SK-N-SH (cell line): ENCODE measurements around the gene UVRAG. TPM values are rescaled to one million over a fixed set of nuclear protein-coding genes. Genes with fewer than 3 reads are reported as not detected.

Source experiments
- CTCF ChIA-PET: fragments of 300-600, 350-600 bp; formaldehyde crosslinking; extraction: SDS; loops from one replicate; lab custom pipeline; 2021; lab: Yijun Ruan, JAX
- POLR2A ChIA-PET: fragments of 350-600 bp; sonication (Branson Sonifier 250); formaldehyde crosslinking; extraction: SDS; loops from one replicate; lab custom pipeline; 2020; ENCODE audit warnings: antibody characterized with exemption, inconsistent platforms; lab: Yijun Ruan, JAX
- DNase-seq: peaks from one replicate; pipeline ENCODE4 v3.0.0; 2012
- H2AFZ ChIP-seq: fragments of 200-600 bp; sonication (generic); 2 replicates; pipeline ENCODE4 v1.8.1; 2016; ENCODE audit warnings: antibody characterized with exemption, mild to moderate bottlenecking, low read depth
- H3F3A ChIP-seq: fragments of 200-600 bp; sonication (generic); replicated peaks from 2 replicates; pipeline ENCODE3; 2016; ENCODE audit warnings: antibody characterized with exemption, mild to moderate bottlenecking; ENCODE audit not compliant: insufficient read depth
- H3K27ac ChIP-seq, 2 experiments: fragments of 200-500 bp in 1 of 2; fragments of 200-600 bp in 1 of 2; sonication (Bioruptor generic) in 1 of 2; sonication (generic), shearing (Covaris generic) in 1 of 2; 2 replicates each; pipeline versions ENCODE4 v1.5.1 to v1.6.1; 2014 to 2016; ENCODE audit warnings: low read depth in 2 of 2, inconsistent platforms in 1 of 2, low read length in 1 of 2, mild to moderate bottlenecking in 1 of 2, mixed read lengths in 1 of 2
- H3K27me3 ChIP-seq: fragments of 200-600 bp; sonication (generic), shearing (Covaris generic); 2 replicates; pipeline ENCODE4 v1.6.1; 2016; ENCODE audit warnings: mixed run types; ENCODE audit not compliant: insufficient read depth
- H3K36me3 ChIP-seq, 2 experiments: fragments of 200-500 bp in 1 of 2; fragments of 200-600 bp in 1 of 2; sonication (Bioruptor generic) in 1 of 2; sonication (generic) in 1 of 2; replicated peaks in 1 of 2; 2 replicates each; pipeline versions ENCODE3 to v1.5.1; 2014 to 2016; ENCODE audit warnings: low read length in 1 of 2, mild to moderate bottlenecking in 1 of 2; ENCODE audit not compliant: insufficient read depth in 2 of 2, control insufficient read depth in 1 of 2
- H3K4me1 ChIP-seq, 2 experiments: fragments of 200-500 bp in 1 of 2; fragments of 200-600 bp in 1 of 2; sonication (Bioruptor generic) in 1 of 2; sonication (generic), shearing (Covaris generic) in 1 of 2; 2 replicates each; pipeline versions ENCODE4 v1.5.1 to v1.6.1; 2014 to 2016; ENCODE audit warnings: low read depth in 1 of 2, low read length in 1 of 2, mixed run types in 1 of 2; ENCODE audit not compliant: insufficient read depth in 2 of 2, control insufficient read depth in 1 of 2
- H3K4me2 ChIP-seq: fragments of 200-600 bp; sonication (generic), shearing (Covaris generic); 2 replicates; pipeline ENCODE4 v1.6.1; 2017; ENCODE audit warnings: mixed run types
- H3K4me3 ChIP-seq, 2 experiments: fragments of 200-500 bp in 1 of 2; fragments of 200-600 bp in 1 of 2; sonication (Bioruptor generic) in 1 of 2; sonication (generic), shearing (Covaris generic) in 1 of 2; 2 replicates each; pipeline versions ENCODE4 v1.5.1 to v1.8.1; 2014 to 2016; ENCODE audit warnings: low read depth in 2 of 2, inconsistent platforms in 1 of 2, low read length in 1 of 2, mild to moderate bottlenecking in 1 of 2, mixed read lengths in 1 of 2, moderate library complexity in 1 of 2
- H3K79me2 ChIP-seq: fragments of 200-600 bp; sonication (generic); 2 replicates; pipeline ENCODE4 v1.8.1; 2017; ENCODE audit warnings: mild to moderate bottlenecking; ENCODE audit not compliant: insufficient read depth
- H3K9ac ChIP-seq: fragments of 200-600 bp; sonication (generic); 2 replicates; pipeline ENCODE4 v1.6.1; 2017; ENCODE audit warnings: mixed run types
- H3K9me2 ChIP-seq: fragments of 200-600 bp; sonication (generic); 2 replicates; pipeline ENCODE4 v1.6.1; 2017; ENCODE audit warnings: mixed run types
- H3K9me3 ChIP-seq: fragments of 200-600 bp; sonication (generic); 2 replicates; pipeline ENCODE4 v1.6.1; 2017; ENCODE audit warnings: mixed run types, mild to moderate bottlenecking, moderate library complexity
- H4K20me1 ChIP-seq: fragments of 200-600 bp; sonication (generic); 2 replicates; pipeline ENCODE4 v1.6.1; 2017; ENCODE audit warnings: mild to moderate bottlenecking, mixed run types; ENCODE audit not compliant: insufficient read depth
- CHD2 ChIP-seq: fragments of 150-350 bp; IDR thresholded peaks from 2 replicates; pipeline ENCODE4 v1.6.1; 2018; ENCODE audit warnings: low read length; ENCODE audit not compliant: partially characterized antibody
- ELF1 ChIP-seq: IDR thresholded peaks from 2 replicates; pipeline ENCODE4 v1.4.0; 2012
- EP300 ChIP-seq, 2 experiments: IDR thresholded peaks; 2 replicates each; pipeline versions ENCODE4 v1.4.0 to v1.6.1; 2012; ENCODE audit warnings: borderline replicate concordance in 1 of 2, low read depth in 1 of 2, low read length in 1 of 2
- EZH2phosphoT487 ChIP-seq: fragments of 200-600 bp; sonication (generic); IDR thresholded peaks from 2 replicates; pipeline ENCODE4 v1.6.1; 2017; ENCODE audit warnings: low read depth, mixed run types, mild to moderate bottlenecking, antibody characterized with exemption, moderate library complexity, borderline replicate concordance
- FOXJ3 ChIP-seq: sonication (generic); formaldehyde crosslinking; IDR thresholded peaks from 2 replicates; pipeline ENCODE4 v1.5.1; 2020; ENCODE audit warnings: mild to moderate bottlenecking, missing genetic modification reagents
- FOXM1 ChIP-seq: IDR thresholded peaks from 2 replicates; pipeline ENCODE4 v1.4.0; 2012; ENCODE audit warnings: low read depth, mild to moderate bottlenecking
- GATA2 ChIP-seq: sonication (generic); formaldehyde crosslinking; IDR thresholded peaks from 2 replicates; pipeline ENCODE4 v1.5.0; 2020; ENCODE audit warnings: mild to moderate bottlenecking, missing genetic modification reagents
- JUND ChIP-seq: IDR thresholded peaks from 2 replicates; pipeline ENCODE4 v1.4.0; 2012
- MEF2A ChIP-seq: IDR thresholded peaks from 2 replicates; pipeline ENCODE4 v1.4.0; 2012; ENCODE audit warnings: low read depth, borderline replicate concordance
- NFIC ChIP-seq: IDR thresholded peaks from 2 replicates; pipeline ENCODE4 v1.4.0; 2012; ENCODE audit warnings: borderline replicate concordance
- NRF1 ChIP-seq: IDR thresholded peaks from 2 replicates; pipeline ENCODE4 v1.6.1; 2012; ENCODE audit warnings: low read depth, mild to moderate bottlenecking, low read length
- POLR2AphosphoS5 ChIP-seq: IDR thresholded peaks from 2 replicates; pipeline ENCODE4 v1.6.1; 2012; ENCODE audit warnings: low read depth, low read length
- RAD21 ChIP-seq: IDR thresholded peaks from 2 replicates; pipeline ENCODE4 v1.6.1; 2012; ENCODE audit warnings: mild to moderate bottlenecking, low read length
- RCOR1 ChIP-seq: fragments of 150-350 bp; IDR thresholded peaks from 2 replicates; pipeline ENCODE4 v1.6.1; 2017; ENCODE audit warnings: antibody characterized with exemption, low read length
- RFX5 ChIP-seq: IDR thresholded peaks from 2 replicates; pipeline ENCODE4 v1.6.1; 2012; ENCODE audit warnings: mild to moderate bottlenecking, improper control_type of control experiment, low read length
- RXRA ChIP-seq: IDR thresholded peaks from 2 replicates; pipeline ENCODE4 v1.4.0; 2012; ENCODE audit warnings: low read depth, mild to moderate bottlenecking, borderline replicate concordance
- SIN3A ChIP-seq: IDR thresholded peaks from 2 replicates; pipeline ENCODE4 v1.6.1; 2012; ENCODE audit warnings: low read depth, mild to moderate bottlenecking, low read length, moderate library complexity, borderline replicate concordance
- SMC3 ChIP-seq: IDR thresholded peaks from 2 replicates; pipeline ENCODE4 v1.6.1; 2012; ENCODE audit warnings: low read depth, low read length, improper control_type of control experiment
- TAF1 ChIP-seq: IDR thresholded peaks from 2 replicates; pipeline ENCODE4 v1.6.1; 2012; ENCODE audit warnings: low read depth, mild to moderate bottlenecking, low read length, moderate library complexity, borderline replicate concordance
- TCF12 ChIP-seq: IDR thresholded peaks from 2 replicates; pipeline ENCODE4 v1.4.0; 2012
- YY1 ChIP-seq: IDR thresholded peaks from 2 replicates; pipeline ENCODE4 v1.4.0; 2012; ENCODE audit warnings: low read depth, mild to moderate bottlenecking
- WGBS: methylation state at CpG from one replicate; pipeline ENCODE4 v1.1.6; 2017; ENCODE audit warnings: low lambda C conversion rate; 5-methylcytosine and 5-hydroxymethylcytosine counted together
- polyA plus RNA-seq, 3 experiments: library from polyadenylated mRNA; depleted of rRNA; stranded (reverse); fragments of >200 nt; gene quantifications; 2 replicates each; pipeline ENCODE4 v1.2.3, GENCODE V29; 2012
- TF ChIP-seq, protein P1 (sequence below): fragments of 150-350 bp; IDR thresholded peaks from 2 replicates; pipeline ENCODE4 v1.6.1; 2016; ENCODE audit warnings: mild to moderate bottlenecking, low read depth, low read length
- TF ChIP-seq, protein P2 (sequence below): IDR thresholded peaks from 2 replicates; pipeline ENCODE4 v1.4.0; 2012; ENCODE audit warnings: low read depth, borderline replicate concordance
- TF ChIP-seq, protein P3 (sequence below): fragments of 200-600 bp; sonication (generic); IDR thresholded peaks from 2 replicates; pipeline ENCODE4 v1.6.1; 2017; ENCODE audit warnings: antibody characterized with exemption, mild to moderate bottlenecking, moderate library complexity
- TF ChIP-seq, protein P4 (sequence below): IDR thresholded peaks from 2 replicates; pipeline ENCODE4; 2012

Gene UVRAG
- polyA plus RNA-seq, 1 of the 3 experiments (the other 2 are of a cell fraction): 5.8 TPM

DNA sequence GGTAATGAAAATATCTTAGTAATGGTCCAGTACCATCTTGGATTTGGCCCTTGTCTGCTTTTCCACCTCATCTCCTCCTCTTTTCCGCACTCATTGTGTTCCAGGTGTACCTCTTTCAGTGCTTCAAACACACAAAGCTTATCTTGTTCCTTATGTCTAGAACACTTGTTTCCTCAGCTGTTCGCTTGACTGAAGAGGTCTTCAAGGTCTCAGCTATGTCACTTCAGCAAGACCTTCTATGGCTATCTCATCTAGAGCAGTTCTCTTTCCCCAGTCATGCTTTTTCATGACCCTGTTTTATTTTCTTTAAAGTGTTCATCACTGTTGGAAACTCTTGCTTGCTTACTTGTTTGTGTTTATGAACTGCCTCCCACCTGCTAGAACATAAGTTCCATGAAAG is 47.4 kb downstream of the UVRAG start (continued):
- TF ChIP-seq, protein P1, sequence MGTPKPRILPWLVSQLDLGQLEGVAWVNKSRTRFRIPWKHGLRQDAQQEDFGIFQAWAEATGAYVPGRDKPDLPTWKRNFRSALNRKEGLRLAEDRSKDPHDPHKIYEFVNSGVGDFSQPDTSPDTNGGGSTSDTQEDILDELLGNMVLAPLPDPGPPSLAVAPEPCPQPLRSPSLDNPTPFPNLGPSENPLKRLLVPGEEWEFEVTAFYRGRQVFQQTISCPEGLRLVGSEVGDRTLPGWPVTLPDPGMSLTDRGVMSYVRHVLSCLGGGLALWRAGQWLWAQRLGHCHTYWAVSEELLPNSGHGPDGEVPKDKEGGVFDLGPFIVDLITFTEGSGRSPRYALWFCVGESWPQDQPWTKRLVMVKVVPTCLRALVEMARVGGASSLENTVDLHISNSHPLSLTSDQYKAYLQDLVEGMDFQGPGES: no peak
- TF ChIP-seq GATA2: no peak
- no peak for TF ChIP-seq NFIC
- TF ChIP-seq TAF1: no peak
- TF ChIP-seq NRF1: no peak

DNA sequence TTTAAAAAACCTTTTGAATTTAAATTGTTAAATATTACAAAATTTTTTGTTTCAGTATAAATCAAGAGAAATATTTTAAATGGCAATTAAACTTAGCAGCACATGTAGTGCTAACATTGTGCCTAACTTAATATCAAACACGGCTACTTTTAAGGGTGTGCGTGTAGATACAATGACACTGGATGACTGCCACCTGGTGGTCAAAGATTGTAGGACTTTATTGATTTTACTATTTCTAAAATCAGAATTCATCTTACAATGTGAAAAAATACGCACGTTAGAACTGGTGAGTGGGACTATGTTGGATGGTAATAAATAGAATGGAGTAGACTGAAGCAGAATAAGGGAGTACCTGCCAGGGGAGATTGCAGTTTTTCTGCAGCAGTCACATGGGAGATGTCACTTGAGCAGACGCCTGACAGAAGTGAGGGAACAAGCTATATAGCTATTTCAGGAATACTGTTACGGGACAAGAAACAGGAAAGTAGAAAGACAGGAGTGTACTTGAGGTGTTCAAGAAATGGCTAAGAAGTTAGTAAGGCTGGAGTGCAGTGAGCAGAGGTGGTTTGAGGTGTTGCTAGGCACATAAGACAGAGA is 52.9 kb downstream of the UVRAG start:
- POLR2A ChIA-PET: no interaction called here
- H4K20me1 ChIP-seq: peaks cover 7% of the 10 kb centered on the region; the same call in 1 of the 2 replicates

More for the DNA sequence above, 52.9 kb downstream of the UVRAG start:
- Histone ChIP-seq H3K9me3 (no peaks in the 10 kb centered on the region), H3K4me3 (no peak overlapping the region; a peak in 1 of 4 replicates), H3K9me2 (no peaks in the 10 kb centered on the region), H3F3A (no peaks in the 10 kb centered on the region), H3K36me3 (no peaks in the 10 kb centered on the region), H3K27me3 (no peaks in the 10 kb centered on the region)
- TF ChIP-seq YY1 (no peak), TCF12 (no peak), NRF1 (no peak), RFX5 (no peak), EP300 (IDR thresholded peaks at IDR 0.05; ENCODE audit: borderline replicate concordance in 1 of 2, low read depth in 1 of 2, low read length in 1 of 2) (no peak), SMC3 (peak; percentile 69), EZH2phosphoT487 (no peak), SIN3A (no peak), MEF2A (no peak), ELF1 (no peak), RXRA (no peak), FOXJ3 (CRISPR knock-in tag) (no peak), RCOR1 (no peak), CHD2 (no peak), JUND (no peak), FOXM1 (no peak), RAD21 (peak; percentile 79), POLR2AphosphoS5 (no peak)
- TF ChIP-seq, protein P2, sequence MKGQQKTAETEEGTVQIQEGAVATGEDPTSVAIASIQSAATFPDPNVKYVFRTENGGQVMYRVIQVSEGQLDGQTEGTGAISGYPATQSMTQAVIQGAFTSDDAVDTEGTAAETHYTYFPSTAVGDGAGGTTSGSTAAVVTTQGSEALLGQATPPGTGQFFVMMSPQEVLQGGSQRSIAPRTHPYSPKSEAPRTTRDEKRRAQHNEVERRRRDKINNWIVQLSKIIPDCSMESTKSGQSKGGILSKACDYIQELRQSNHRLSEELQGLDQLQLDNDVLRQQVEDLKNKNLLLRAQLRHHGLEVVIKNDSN: no peak
- TF ChIP-seq, protein P3, sequence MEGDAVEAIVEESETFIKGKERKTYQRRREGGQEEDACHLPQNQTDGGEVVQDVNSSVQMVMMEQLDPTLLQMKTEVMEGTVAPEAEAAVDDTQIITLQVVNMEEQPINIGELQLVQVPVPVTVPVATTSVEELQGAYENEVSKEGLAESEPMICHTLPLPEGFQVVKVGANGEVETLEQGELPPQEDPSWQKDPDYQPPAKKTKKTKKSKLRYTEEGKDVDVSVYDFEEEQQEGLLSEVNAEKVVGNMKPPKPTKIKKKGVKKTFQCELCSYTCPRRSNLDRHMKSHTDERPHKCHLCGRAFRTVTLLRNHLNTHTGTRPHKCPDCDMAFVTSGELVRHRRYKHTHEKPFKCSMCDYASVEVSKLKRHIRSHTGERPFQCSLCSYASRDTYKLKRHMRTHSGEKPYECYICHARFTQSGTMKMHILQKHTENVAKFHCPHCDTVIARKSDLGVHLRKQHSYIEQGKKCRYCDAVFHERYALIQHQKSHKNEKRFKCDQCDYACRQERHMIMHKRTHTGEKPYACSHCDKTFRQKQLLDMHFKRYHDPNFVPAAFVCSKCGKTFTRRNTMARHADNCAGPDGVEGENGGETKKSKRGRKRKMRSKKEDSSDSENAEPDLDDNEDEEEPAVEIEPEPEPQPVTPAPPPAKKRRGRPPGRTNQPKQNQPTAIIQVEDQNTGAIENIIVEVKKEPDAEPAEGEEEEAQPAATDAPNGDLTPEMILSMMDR: peak; percentile 83
- TF ChIP-seq, protein P4, sequence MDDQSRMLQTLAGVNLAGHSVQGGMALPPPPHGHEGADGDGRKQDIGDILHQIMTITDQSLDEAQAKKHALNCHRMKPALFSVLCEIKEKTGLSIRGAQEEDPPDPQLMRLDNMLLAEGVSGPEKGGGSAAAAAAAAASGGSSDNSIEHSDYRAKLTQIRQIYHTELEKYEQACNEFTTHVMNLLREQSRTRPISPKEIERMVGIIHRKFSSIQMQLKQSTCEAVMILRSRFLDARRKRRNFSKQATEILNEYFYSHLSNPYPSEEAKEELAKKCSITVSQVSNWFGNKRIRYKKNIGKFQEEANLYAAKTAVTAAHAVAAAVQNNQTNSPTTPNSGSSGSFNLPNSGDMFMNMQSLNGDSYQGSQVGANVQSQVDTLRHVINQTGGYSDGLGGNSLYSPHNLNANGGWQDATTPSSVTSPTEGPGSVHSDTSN: no peak
- TF ChIP-seq, all 33 proteins: peak for 3
- Histone ChIP-seq H3K27ac (no peak overlapping the region), H2AFZ (no peak overlapping the region), H3K9ac (no peak overlapping the region), H3K79me2 (no peaks in the 10 kb centered on the region), H3K4me2 (no peak overlapping the region), H3K4me1 (peaks cover 0 to 3% of the 10 kb centered on the region in 2 experiments; a peak in 2 of 4 replicates)
- peak; percentile 59 for DNase-seq
- CTCF ChIA-PET: interaction anchor here (0.6 to 7.9 kb wide), 48 partner anchors 9 to 447 kb away, joined by 3 to 115 read pairs (median 4); partner anchors contain the start of gene DGAT2
- 26% methylated on average over 6 of the region's 6 CpGs for WGBS
